ENCODE results near the gene RIT2.

DNA sequence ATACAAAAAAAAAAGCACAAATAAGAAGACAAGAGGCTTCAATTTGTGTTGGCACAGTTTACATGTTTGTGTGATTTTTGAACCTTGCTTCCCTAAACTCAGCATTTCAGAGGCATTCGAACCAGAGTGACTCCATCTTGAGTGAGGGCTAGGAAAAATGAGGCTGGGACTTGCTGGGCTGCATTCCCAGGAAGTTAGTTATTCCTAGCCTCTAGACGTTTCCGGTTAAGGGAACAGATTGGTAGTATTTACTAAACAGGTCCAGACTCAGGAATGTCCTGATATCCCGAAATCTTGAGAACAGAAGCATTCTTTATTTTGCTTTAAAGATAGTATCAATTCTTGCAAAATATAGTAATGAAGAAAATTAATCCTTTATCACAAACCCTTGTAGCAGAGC, 46.7 kb downstream of the RIT2 start:
- TF ChIP-seq POLR2A (IDR thresholded peaks at IDR 0.05) = no peak
- TF ChIP-seq, protein P1, sequence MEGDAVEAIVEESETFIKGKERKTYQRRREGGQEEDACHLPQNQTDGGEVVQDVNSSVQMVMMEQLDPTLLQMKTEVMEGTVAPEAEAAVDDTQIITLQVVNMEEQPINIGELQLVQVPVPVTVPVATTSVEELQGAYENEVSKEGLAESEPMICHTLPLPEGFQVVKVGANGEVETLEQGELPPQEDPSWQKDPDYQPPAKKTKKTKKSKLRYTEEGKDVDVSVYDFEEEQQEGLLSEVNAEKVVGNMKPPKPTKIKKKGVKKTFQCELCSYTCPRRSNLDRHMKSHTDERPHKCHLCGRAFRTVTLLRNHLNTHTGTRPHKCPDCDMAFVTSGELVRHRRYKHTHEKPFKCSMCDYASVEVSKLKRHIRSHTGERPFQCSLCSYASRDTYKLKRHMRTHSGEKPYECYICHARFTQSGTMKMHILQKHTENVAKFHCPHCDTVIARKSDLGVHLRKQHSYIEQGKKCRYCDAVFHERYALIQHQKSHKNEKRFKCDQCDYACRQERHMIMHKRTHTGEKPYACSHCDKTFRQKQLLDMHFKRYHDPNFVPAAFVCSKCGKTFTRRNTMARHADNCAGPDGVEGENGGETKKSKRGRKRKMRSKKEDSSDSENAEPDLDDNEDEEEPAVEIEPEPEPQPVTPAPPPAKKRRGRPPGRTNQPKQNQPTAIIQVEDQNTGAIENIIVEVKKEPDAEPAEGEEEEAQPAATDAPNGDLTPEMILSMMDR (IDR thresholded peaks at IDR 0.05) = no peak
- TF ChIP-seq EP300 (IDR thresholded peaks at IDR 0.05) = no peak

Data from tibial nerve (tissue), 4 donors.